ENCODE results near the gene MRPL12. TPM values are rescaled to one million over a fixed set of nuclear protein-coding genes. Genes with fewer than 3 reads are reported as not detected.
A peak's percentile ranks its signal among the peaks of the same experiment; 100 is the strongest.

The MRPL12 gene
- total and polyA plus RNA-seq, 2 of the 13 experiments (the other 11 are each of a cell fraction or from before 2014, with no cell fraction given): 39.1 to 94.1 TPM

DNA sequence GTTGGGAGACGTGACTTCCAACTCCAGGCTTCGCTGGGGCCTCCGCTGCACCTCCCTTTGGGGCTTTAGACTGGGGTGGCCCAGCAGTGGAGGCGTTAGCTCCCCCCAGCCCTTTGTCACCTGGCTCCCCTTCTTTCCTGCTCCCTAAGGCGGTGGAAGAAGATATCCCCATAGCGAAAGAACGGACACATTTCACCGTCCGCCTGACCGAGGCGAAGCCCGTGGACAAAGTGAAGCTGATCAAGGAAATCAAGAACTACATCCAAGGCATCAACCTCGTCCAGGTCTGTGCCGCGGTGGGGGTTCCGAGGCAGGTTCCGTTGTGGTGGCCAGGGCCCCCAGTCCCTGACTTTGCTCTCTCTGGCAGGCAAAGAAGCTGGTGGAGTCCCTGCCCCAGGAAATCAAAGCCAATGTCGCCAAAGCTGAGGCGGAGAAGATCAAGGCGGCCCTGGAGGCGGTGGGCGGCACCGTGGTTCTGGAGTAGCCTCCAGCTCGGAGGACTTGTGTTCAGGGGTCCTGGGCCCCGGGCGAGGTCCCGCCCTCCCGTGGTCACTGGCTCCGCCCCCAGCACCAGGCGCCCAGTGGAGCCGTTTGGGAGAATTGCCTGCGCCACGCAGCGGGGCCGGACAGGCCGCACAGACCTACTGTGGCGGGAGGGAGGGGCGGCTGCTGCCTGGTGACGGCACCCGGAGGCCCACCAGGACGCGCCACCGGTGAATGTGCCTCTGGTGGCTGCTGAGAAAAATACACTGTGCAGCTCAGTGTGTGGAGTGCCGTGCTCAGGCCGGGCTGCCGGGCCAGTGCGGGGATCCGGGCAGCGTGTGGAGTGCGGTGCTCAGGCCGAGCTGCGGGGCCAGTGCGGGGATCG is 3.8 kb downstream of the MRPL12 start (continued):
- TF ChIP-seq, protein P1, sequence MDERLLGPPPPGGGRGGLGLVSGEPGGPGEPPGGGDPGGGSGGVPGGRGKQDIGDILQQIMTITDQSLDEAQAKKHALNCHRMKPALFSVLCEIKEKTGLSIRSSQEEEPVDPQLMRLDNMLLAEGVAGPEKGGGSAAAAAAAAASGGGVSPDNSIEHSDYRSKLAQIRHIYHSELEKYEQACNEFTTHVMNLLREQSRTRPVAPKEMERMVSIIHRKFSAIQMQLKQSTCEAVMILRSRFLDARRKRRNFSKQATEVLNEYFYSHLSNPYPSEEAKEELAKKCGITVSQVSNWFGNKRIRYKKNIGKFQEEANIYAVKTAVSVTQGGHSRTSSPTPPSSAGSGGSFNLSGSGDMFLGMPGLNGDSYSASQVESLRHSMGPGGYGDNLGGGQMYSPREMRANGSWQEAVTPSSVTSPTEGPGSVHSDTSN (CRISPR knock-in tag; IDR thresholded peaks at IDR 0.05): no peak
- TF ChIP-seq, protein P2, sequence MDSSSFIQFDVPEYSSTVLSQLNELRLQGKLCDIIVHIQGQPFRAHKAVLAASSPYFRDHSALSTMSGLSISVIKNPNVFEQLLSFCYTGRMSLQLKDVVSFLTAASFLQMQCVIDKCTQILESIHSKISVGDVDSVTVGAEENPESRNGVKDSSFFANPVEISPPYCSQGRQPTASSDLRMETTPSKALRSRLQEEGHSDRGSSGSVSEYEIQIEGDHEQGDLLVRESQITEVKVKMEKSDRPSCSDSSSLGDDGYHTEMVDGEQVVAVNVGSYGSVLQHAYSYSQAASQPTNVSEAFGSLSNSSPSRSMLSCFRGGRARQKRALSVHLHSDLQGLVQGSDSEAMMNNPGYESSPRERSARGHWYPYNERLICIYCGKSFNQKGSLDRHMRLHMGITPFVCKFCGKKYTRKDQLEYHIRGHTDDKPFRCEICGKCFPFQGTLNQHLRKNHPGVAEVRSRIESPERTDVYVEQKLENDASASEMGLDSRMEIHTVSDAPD (CRISPR knock-in tag; IDR thresholded peaks at IDR 0.05): peak; percentile 29; the same call in 1 of the 2 replicates
- TF ChIP-seq ZNF33A (CRISPR knock-in tag; IDR thresholded peaks at IDR 0.05; ENCODE audit: borderline replicate concordance) (no peak), HNRNPLL (IDR thresholded peaks at IDR 0.05; ENCODE audit: low read depth, low read length, poor library complexity, severe bottlenecking) (peak; percentile 24), POLR2A (IDR thresholded peaks at IDR 0.05; ENCODE audit: insufficient read depth in 1 of 2, low read depth in 2 of 2, low read length in 2 of 2) (no peak; a peak in 1 of 4 replicates), CREM (IDR thresholded peaks at IDR 0.05) (no peak), CREM (CRISPR knock-in tag; IDR thresholded peaks at IDR 0.05) (no peak), ZNF101 (CRISPR knock-in tag; IDR thresholded peaks at IDR 0.05; ENCODE audit: borderline replicate concordance, low read depth) (no peak), NFE2L2 (IDR thresholded peaks at IDR 0.05; ENCODE audit: low read length) (no peak), NR2F6 (IDR thresholded peaks at IDR 0.05) (no peak), NR2F6 (CRISPR knock-in tag; IDR thresholded peaks at IDR 0.05) (no peak), ZNF782 (CRISPR knock-in tag; IDR thresholded peaks at IDR 0.05; ENCODE audit: borderline replicate concordance) (no peak), ZNF746 (CRISPR knock-in tag; IDR thresholded peaks at IDR 0.05) (no peak), ZBTB20 (CRISPR knock-in tag; IDR thresholded peaks at IDR 0.05; ENCODE audit: borderline replicate concordance, low read depth) (no peak), RBAK (CRISPR knock-in tag; IDR thresholded peaks at IDR 0.05) (no peak), RBM39 (IDR thresholded peaks at IDR 0.05; ENCODE audit: low read depth, low read length, poor library complexity, severe bottlenecking) (peak; percentile 48)
- TF ChIP-seq, protein P3, sequence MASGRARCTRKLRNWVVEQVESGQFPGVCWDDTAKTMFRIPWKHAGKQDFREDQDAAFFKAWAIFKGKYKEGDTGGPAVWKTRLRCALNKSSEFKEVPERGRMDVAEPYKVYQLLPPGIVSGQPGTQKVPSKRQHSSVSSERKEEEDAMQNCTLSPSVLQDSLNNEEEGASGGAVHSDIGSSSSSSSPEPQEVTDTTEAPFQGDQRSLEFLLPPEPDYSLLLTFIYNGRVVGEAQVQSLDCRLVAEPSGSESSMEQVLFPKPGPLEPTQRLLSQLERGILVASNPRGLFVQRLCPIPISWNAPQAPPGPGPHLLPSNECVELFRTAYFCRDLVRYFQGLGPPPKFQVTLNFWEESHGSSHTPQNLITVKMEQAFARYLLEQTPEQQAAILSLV (CRISPR knock-in tag; IDR thresholded peaks at IDR 0.05; ENCODE audit: borderline replicate concordance): no peak
- TF ChIP-seq, protein P4, sequence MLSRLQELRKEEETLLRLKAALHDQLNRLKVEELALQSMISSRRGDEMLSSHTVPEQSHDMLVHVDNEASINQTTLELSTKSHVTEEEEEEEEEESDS (CRISPR knock-in tag; IDR thresholded peaks at IDR 0.05; ENCODE audit: borderline replicate concordance): no peak

All from HepG2 (cell line).